Fibroblast of mammary gland (primary cell): ENCODE measurements around the gene ABHD10.

Experiments used
- DNase-seq: peaks from one replicate; pipeline ENCODE4 v3.0.0-alpha.2; 2010; ENCODE audit warnings: low read depth
- H3K4me3 ChIP-seq: 2 replicates; pipeline ENCODE4 v1.5.1; 2011; ENCODE audit warnings: low read depth, mild to moderate bottlenecking, low read length, moderate library complexity; ENCODE audit not compliant: control insufficient read depth
- CTCF ChIP-seq: conservative IDR thresholded peaks from 2 replicates; pipeline ENCODE4 v1.5.1; 2011; ENCODE audit warnings: low read depth, low read length, inconsistent platforms; ENCODE audit not compliant: control insufficient read depth, insufficient read depth

ABHD10 gene

GRCh38 chr3:111939873-111940272, 39.0 kb upstream of the ABHD10 start:
- DNase-seq: no peak
- no peak overlapping the region for H3K4me3 ChIP-seq
- TF ChIP-seq CTCF: no peak

GRCh38 chr3:111943533-111943932, 35.3 kb upstream of the ABHD10 start:
- no peak for TF ChIP-seq CTCF
- no peak overlapping the region for H3K4me3 ChIP-seq
- peak; percentile 42 for DNase-seq

GRCh38 chr3:111944372-111944771, 34.5 kb upstream of the ABHD10 start:
- no peak overlapping the region for H3K4me3 ChIP-seq
- DNase-seq: peak; percentile 40
- TF ChIP-seq CTCF: no peak

- H3K4me3 ChIP-seq: no peak overlapping the region
- peak; percentile 61 for DNase-seq
- TF ChIP-seq CTCF: no peak
Observed at GRCh38 chr3:111947231-111947630, 31.6 kb upstream of the ABHD10 start.

GRCh38 chr3:111948786-111949185, 30.0 kb upstream of the ABHD10 start:
- H3K4me3 ChIP-seq: no peak overlapping the region
- no peak for TF ChIP-seq CTCF
- DNase-seq: no peak

- H3K4me3 ChIP-seq: no peak overlapping the region
- no peak for TF ChIP-seq CTCF
- no peak for DNase-seq
Observed at GRCh38 chr3:111949712-111950111, 29.1 kb upstream of the ABHD10 start.

- H3K4me3 ChIP-seq: no peak overlapping the region
- DNase-seq: no peak
- TF ChIP-seq CTCF: no peak
Observed at GRCh38 chr3:111951032-111951431, 27.8 kb upstream of the ABHD10 start.
